ENCODE measurements around the gene NDUFA6.
"Not testable (repeated sequence)": the region's sequence is repeated elsewhere in the genome, so short reads cannot be mapped to it uniquely, and the experiment has no call there.

DNA sequence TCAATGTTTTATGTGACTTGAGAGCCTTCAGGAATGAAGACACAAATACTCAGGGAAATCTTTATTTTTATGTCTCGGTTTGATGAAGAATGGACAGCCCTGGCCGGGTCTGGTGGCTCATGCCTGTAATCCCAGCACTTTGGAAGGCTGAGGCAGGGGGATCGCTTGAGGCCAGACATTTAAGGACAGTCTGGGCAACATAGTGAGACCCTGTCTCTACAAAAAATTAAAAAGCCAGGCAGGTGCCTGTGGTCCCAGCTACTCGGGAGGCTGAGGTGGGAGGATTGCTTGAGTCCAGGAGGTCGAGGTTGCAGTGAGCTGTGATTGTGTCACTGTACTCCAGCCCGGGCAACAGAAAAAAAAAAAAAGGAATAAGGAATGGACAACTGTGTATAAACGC lies 19.1 kb downstream of the NDUFA6 start:
- TF ChIP-seq, protein P1, sequence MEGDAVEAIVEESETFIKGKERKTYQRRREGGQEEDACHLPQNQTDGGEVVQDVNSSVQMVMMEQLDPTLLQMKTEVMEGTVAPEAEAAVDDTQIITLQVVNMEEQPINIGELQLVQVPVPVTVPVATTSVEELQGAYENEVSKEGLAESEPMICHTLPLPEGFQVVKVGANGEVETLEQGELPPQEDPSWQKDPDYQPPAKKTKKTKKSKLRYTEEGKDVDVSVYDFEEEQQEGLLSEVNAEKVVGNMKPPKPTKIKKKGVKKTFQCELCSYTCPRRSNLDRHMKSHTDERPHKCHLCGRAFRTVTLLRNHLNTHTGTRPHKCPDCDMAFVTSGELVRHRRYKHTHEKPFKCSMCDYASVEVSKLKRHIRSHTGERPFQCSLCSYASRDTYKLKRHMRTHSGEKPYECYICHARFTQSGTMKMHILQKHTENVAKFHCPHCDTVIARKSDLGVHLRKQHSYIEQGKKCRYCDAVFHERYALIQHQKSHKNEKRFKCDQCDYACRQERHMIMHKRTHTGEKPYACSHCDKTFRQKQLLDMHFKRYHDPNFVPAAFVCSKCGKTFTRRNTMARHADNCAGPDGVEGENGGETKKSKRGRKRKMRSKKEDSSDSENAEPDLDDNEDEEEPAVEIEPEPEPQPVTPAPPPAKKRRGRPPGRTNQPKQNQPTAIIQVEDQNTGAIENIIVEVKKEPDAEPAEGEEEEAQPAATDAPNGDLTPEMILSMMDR (IDR thresholded peaks at IDR 0.05; ENCODE audit: low read depth, low read length, poor library complexity, severe bottlenecking): not testable (repeated sequence)
- not testable (repeated sequence) for TF ChIP-seq EZH2phosphoT487 (IDR thresholded peaks at IDR 0.05; ENCODE audit: borderline replicate concordance, low read length)
